GM18873 (cell line): ENCODE results near the gene CTNNA3.

Source experiments
- ATAC-seq: cut with Tn5 transposase; IDR thresholded peaks from one replicate; pipeline ENCODE4 v1.9.1; 2021; ENCODE audit warnings: mild to moderate bottlenecking, moderate library complexity, moderate number of reproducible peaks; ENCODE audit not compliant: unreplicated experiment, low FRiP score

Gene CTNNA3

DNA sequence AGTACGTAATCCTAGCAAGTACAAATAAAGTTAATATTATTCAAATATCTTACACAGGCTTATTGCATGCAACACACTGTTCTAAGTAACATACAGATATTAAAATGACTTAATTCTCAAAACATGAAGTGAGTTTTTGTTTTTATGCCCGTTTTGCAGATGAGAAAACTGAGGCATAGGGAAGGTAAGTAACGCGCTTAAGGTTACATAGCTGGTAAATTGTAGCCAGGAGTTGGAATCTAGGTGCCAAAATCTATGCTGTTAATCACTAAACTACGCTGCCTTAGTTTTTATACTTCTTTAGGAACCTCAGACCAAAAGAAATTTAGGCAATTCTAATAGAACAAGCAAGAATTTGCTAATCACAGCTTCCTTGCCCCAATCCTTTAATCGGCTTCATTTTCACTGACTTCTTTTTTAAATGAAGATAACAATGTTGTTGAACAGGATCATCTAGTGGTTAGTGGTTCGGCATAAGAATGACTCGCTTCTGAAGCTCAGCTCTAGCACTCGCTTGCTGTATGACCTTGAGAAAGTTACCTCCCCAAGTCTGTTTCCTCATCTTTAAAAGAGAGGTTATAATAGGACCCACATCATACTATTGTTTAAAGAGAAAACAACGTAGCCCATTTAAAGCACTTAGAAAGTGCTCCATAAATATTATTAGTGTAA lies 771.2 kb downstream of the CTNNA3 start:
- ATAC-seq: no peak

DNA sequence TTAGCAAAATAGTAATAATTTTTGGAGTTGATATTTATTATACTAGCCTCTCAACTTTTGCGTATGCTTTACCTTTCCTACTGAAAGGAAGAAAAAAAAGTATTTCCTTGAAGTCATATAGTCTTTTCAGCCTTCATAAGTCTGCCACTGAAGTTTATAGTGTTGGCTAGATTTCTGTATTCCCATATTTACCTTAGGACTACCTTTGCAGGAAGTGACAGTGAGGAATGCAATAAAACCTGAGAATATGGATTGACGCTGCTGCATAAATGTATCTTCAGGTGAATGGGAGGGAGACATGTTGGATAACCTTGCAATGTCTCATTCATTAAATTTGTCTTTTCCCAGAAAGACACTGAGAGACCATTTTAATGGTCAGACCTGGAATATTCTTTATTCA lies 776.7 kb downstream of the CTNNA3 start:
- no peak for ATAC-seq

DNA sequence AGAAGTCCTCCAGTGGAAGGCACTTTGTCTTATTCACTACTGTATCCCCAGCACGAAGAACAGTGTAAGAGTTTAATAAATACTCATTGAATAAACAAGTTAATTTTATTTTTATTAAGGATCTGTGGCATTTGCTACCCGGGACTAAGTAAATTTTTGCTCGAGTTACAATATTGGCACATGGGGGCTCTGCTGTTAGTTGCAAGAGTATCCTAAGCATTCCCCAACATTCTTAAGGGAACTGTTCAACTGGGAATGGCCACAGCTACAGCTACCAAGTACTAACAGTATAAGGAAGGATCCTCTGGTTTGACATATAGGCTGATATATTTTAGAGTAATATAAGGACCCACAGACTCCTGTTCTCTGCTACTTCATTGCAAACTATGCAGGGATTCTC lies 778.9 kb downstream of the CTNNA3 start:
- no peak for ATAC-seq

DNA sequence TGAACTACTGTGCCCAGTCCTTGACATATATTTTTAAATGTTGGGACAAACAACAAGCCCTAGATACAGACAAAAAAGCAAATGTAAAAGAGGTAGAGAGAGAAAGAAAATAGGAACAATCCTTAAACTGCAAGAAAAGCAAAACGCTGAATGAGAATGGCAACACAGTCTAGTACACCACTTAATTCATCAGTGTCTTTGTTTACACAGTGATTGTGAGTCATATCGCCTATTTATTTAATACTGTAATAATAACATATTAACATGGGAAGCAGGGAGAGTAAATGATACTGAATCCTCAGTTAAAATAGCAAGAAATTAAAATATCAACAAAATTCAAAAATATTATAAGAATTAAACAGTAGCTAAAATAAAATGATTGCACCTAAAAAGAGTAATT lies 780.0 kb downstream of the CTNNA3 start:
- no peak for ATAC-seq

DNA sequence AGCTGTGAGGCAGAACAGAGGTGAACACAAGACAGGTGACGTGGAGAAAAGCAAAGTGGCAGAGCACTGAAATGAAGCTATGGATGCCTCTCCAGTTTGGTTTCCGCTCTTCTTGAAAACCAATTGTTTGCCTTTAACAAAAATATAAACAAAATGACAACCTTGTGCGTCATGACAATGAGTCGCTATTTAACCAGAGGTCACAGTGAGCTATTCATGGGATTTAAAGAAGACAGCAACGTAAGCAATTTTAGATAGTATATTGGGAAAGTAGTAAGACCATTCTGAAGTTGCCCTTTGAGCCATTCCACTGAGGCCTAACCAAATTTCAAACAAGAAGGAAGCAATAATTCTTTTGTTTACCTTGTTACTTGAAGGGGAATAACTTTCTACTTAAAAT lies 785.3 kb downstream of the CTNNA3 start:
- no peak for ATAC-seq

DNA sequence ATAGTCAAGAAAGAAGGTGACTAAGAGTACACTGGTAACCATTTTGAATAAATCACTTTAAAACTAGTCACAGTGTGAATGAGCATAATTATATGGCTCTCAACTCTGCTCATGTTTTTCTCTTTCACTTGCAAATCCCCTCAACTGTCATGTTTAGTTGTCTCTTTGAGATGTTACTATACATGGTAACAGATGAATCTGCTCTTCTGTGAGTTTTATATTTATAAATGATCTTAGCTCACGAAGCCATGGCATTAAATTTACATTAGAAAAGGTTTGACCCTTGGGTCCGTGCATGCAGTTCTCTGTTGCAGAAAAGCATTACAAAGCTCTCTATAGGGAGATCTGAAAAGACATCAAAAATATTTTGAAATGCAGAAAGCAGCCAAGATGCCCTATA lies 803.1 kb downstream of the CTNNA3 start:
- ATAC-seq: no peak

DNA sequence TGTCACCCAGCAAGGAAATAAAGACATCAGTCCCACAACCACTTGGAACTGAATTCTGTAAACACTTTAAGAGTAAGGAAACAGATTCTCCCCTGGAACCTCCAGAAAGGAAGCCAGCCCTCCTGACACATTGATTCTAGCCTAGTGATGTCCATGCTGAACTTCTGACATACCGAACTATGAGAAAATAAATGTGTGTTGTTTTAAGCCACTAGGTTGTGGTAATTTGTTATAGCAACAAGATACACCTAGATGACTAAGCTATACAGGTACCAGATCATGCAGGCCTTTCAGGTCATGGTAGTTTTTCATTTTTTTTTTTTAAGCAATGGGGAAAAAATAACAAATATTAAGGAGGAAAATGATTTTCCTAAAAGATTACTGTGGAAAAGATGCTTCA lies 807.8 kb downstream of the CTNNA3 start:
- no peak for ATAC-seq

DNA sequence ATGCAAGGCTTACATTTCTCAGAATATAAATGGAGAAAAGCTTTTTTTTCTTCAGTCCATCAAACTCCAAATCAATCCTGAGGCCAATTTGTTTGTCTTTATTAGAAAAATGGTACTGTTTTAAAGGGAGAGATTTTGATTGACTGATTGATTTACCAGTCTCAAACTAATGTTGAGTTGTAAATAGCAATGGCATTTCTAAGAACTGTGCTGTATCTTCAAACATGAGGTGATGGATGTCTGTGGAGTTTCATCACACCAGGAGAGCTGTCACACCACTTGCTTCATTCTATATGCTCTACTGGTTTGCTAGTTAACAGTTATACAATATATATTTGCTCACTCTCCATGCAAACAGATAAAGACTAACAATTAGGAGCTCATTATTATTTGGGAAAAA lies 809.1 kb downstream of the CTNNA3 start:
- no peak for ATAC-seq

DNA sequence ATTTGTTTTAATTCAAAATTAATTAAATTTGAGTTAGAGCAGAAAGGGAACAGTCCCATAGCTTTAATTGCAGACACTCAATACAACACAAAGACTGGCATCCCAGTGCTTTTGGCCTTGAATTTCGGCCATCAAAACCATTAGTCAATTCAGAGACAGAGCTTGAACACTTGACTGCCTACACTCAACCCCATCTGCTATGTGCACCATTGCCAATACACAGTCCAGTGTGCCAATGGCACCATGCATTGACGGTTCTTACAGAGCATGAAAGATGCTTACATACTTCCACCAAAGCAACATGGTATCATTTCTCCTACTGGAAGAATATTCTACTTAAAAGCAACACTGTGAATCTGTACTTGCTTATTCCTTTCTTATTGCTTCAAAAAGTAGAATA lies 813.7 kb downstream of the CTNNA3 start:
- ATAC-seq: no peak

DNA sequence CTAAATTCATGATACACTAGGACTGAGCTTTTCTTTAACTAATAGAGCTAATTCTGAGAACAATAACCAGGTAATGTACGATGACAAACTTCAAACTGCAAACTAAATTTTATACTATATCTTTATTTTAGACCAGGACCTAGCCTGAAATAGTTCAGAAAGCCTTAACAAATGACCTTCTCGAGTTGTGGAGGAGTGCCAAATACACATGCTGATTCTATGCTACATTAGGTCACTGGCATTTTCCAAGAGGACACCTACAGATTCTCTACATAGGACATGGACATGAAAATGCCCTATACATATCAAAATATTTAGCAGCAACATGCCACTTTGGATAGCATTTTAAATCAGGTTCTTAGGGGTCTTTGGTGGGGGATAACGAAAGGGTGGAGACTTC lies 814.2 kb downstream of the CTNNA3 start:
- ATAC-seq: no peak

DNA sequence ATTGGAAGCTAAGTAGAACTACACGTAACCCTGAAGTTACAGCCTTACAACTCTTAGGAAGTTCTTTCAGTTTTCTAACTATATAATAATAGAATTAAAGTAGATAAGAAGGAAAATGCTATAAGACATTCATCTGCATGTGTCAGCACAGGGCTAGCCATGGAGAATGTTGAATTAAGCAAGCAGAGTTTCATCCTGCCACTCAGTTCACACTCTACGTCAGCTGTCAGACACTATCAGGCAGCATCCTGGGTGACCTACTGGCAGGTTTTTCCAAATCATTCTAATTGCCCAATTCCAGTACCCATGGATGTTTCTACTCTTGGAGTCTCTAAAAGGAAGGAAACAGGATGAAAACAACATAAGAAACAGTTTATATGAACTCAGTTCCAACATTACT lies 815.2 kb downstream of the CTNNA3 start:
- no peak for ATAC-seq

DNA sequence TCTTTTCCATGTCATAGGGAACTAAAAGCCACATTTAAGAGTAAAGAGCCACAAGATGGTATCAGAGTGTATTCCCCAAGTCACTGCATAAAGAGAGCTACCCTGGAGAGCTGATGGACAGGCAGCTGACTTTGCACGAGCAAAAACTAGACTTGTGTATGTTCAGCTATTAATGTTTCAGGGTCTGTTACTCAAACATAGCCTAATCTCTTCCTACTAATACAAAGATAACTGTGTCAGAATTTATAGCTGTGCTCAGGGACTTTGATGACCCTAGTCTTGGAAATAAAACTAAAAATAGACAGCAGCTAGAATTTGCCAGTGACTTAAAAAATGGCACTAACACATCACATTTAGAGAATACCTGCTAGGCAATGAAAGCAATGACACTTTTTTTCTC lies 815.7 kb downstream of the CTNNA3 start:
- ATAC-seq: no peak

DNA sequence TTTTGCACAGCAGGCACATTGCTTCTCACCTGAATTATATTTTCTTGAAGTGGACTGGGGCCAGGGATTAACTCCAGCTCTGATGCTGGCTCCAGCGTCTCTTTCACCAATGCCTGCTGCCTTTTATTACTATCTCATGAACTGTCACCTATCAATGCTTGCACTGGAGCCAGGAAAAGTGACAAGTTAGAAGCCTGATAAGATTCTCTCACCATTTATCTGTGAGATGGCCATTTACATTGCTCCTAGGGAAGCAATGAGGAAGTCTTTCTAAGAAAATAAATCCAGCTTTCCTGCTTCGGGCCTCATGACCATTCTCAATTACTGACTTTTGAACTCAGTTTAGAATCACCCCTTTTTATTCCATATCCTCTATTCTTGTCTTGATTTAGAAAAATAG lies 818.6 kb downstream of the CTNNA3 start:
- ATAC-seq: no peak

DNA sequence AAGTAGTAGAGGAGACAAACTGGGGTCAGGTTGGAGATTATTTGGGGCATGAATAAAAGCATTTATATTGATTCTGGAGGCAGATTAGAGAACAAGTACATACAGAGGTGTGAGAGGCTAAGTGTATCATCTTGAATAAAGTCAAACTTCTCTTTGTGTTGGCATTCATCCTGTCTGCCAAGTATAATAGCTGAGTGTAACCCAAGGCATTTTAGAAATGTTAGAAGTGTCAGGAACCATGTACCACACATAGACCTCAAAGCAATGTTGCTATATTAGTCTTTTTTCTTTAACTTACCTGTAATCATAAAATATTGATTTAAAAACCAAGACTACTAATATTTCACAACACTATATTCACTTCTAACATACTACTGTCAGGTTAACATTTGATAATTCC lies 826.4 kb downstream of the CTNNA3 start:
- no peak for ATAC-seq

DNA sequence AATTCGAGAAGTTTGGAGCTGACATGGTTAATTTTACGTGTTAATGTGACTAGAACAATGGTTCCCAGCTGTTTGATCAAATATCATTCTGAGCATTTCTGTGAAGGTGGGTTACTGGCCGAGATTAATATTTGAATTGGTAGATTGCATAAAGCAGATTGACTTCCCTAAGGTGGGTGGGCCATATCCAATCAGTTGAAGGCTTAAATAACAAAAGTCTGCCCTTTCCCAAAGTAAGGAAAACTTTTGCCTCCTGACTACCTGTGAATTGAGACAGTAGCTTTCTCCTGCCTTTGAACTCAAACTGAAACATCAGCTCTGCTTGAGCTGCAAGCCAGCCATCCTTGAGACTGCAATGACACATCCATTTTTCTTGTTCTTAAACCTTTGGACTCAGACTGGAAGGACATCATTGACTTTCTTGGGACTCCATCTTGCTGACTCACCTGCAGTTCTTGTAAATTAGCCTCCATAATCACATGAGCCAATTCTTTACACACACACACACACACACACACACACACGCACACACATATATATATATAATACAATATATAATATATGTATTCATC lies 833.2 kb downstream of the CTNNA3 start:
- no peak for ATAC-seq

DNA sequence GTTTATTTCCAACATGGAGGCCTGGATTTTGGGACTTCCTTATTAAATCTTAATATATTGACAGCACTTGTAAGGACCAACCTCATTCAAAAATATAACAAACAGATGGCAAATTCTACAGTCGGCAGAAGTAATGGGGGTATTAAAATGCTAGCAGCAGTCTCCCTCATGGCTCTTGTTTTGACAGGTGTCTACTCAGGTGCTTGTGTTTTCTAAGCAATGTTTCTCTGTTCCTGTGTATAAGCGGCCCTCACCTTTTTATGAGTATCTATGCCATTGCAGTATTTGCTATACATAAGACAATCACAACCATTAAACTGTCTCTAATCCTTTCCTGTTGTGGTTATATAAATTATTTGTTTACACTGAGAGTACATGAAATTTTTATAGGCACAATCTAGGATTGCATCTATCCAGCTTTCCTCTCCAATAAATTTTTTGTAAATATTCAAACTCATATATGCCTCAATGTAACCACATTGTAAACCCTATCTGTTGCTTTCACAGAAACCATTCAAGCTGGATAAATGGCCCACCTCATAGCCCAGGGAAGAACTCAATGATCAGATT lies 835.5 kb downstream of the CTNNA3 start:
- no peak for ATAC-seq

DNA sequence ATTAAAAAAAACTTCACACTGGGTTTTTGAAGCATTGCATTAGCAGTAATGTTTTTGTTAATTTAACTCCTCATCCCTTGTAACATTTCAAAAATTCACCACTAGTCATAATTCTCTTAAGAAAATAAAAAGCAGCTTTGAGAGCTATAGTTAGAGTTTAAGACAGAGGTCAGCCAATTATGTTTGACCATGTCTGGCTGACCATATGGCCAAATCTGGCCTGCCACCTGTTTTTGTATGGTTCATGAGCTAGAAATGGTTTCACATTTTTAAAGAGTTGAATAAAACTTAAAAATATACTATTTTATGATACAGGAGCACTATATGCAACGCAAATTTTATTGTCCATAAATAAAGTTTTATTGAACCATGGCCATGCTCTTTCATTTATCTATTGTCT lies 843.2 kb downstream of the CTNNA3 start:
- no peak for ATAC-seq

DNA sequence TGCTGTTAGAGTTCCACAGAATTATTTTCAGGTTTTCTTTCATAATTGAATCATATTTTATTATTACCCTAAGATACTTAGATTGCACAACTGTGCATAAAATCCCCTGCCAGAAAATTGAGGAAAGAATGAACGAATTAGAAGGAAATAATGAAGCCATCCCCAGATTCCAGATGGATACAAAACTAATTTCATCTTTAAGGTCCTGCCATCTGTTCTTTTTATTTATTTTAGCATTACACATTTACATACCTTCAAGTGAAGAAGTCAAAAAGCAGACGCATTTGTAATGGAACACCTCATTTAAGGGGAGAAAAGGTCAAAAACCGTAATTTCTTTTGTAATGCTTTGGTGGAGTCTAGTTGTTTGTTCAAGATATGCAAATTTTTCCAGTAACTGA lies 847.1 kb downstream of the CTNNA3 start:
- ATAC-seq: no peak

DNA sequence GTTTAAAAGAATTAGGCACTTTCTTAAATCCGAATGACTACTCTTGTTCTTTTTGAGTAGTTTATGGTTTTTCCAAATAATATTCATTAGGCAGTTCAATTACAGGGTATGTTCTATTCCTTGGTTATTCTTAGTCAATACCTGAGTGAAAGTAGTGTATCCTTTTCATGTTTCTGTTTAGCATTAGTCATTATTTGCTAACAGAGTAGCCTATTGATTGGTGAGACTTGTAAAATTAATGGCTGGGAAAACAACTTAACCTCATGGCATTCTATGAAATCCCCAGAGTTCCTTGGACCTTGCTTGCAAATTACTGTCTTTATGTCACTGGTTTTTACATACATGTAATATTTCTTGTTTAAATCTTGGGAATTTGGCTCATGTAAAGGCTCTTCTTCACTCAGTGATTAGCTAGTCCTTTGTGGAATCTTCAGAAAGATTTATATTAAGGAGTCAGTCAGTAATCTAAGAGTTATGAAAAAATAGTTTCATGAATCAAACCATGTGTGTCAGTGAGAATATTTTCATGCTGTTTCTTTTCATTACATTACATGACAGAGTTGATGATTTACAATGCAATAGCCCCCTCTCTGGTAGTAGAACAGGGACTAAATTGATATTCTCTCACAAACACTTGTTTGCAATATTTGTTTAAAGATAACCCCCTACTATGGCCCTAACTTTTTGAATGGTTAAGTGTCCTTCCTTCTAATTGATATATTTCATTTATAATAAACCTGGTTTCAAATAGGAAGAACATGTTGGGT lies 851.6 kb downstream of the CTNNA3 start:
- no peak for ATAC-seq

DNA sequence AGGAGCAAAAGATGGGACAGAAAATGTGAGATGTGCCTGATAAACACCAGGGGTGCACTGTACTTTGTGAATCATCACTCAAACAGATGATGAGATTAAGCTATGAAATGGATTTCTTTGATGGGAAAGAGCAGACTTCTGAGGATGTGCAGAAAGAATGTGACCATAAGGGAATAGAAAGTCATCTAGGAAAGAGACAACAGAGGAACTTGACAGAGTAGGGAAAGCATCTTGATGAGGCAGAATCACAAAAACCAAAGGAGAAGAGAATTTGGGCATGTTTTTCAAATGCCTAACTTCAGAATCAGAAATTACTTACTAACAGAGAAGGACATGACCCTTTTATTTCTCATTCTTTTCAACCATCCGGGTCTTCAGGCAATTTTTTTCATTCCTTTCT lies 852.6 kb downstream of the CTNNA3 start:
- ATAC-seq: no peak

DNA sequence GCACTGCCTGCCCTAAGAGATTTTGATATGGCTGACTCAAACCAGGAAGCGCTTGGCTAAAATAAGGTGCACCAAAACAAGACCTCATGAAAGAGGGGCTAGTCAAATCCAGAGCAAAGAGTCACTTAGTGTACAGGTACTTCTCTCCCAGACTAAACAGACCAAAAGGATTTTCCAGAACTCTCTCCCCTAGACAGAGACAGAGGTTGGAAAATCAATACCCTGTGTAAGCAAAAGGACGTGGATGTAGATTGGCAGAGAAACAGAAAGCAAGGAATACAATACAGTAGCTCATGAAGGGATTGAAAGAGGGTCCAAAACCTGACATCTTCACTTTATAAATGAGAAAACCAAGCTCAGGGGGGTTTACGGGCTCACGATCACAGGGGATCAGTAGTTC lies 853.1 kb downstream of the CTNNA3 start:
- ATAC-seq: no peak

DNA sequence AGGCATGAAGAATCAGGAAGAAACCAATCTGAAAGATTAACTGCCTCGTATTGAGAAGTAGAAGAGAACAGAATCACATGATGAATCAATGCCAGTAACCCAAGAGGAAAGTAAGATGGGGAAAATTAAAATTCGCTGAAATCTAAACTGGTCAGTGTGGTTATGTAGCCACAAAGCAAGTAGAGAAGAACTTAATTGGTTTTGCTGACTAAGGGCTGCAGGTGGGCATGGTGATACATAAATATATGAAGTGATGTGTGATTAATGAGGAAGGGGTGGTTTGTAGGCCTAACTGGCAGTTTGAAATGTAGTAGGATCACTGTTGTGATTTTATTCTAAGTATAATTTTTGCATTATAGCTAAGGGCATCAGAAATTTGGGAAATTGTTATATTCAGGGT lies 853.6 kb downstream of the CTNNA3 start:
- ATAC-seq: no peak
